Transverse colon (tissue), 4 donors: ENCODE measurements around the gene CACNA1C. TPM values are rescaled to one million over a fixed set of nuclear protein-coding genes. Genes with fewer than 3 reads are reported as not detected.

ENCODE experiments used
- DNase-seq: peaks from one replicate; pipeline ENCODE4 v3.0.0-alpha.2; 2019
- H3K27ac ChIP-seq, 4 donors: fragments of 200-600 bp; sonication (generic); 2 replicates each; pipeline ENCODE4 v1.5.1; 2016 to 2018; ENCODE audit warnings: inconsistent platforms in 4 of 4
- H3K27me3 ChIP-seq: fragments of 200-600 bp; sonication (generic); 2 replicates; pipeline ENCODE4 v1.5.1; 2017; ENCODE audit warnings: inconsistent platforms
- H3K36me3 ChIP-seq, 4 donors: fragments of 200-600 bp; sonication (generic); 2 replicates each; pipeline ENCODE4 v1.5.1; 2017 to 2019; ENCODE audit warnings: inconsistent platforms in 4 of 4
- H3K4me1 ChIP-seq, 4 donors: fragments of 200-600 bp; sonication (generic); 2 replicates each; pipeline ENCODE4 v1.5.1; 2017 to 2020; ENCODE audit warnings: inconsistent platforms in 4 of 4
- H3K4me3 ChIP-seq, 4 donors: fragments of 200-600 bp; sonication (generic); 1 replicate in 1 of 4; 2 replicates in 3 of 4; pipeline versions ENCODE4 v1.5.1 to v1.6.1; 2017 to 2019; ENCODE audit warnings: inconsistent platforms in 4 of 4
- H3K9me3 ChIP-seq, 2 donors: fragments of 200-600 bp; sonication (generic); 2 replicates each; pipeline ENCODE4 v1.5.1; 2017 to 2019; ENCODE audit warnings: inconsistent platforms in 2 of 2
- CTCF ChIP-seq, 5 experiments: fragments of 200-600 bp in 3 of 5; fragments of 450-650 bp in 2 of 5; sonication (generic) in 3 of 5; IDR thresholded peaks; 1 replicate in 2 of 5; 2 replicates in 3 of 5; pipeline ENCODE4 v1.5.1; 2016 to 2017; ENCODE audit warnings: antibody characterized with exemption in 5 of 5, inconsistent platforms in 3 of 5, mild to moderate bottlenecking in 2 of 5, moderate library complexity in 1 of 5
- EP300 ChIP-seq: sonication (generic); formaldehyde crosslinking; IDR thresholded peaks from one replicate; pipeline ENCODE4 v1.6.1; 2017; ENCODE audit warnings: antibody characterized with exemption, low read depth
- POLR2A ChIP-seq: fragments of 450-650 bp; IDR thresholded peaks from one replicate; pipeline ENCODE4 v1.6.1; 2016; ENCODE audit warnings: antibody characterized with exemption, mild to moderate bottlenecking, moderate library complexity
- POLR2AphosphoS5 ChIP-seq, 3 donors: sonication (generic); formaldehyde crosslinking; IDR thresholded peaks; one replicate each; pipeline ENCODE4 v1.6.1; 2016; ENCODE audit warnings: antibody characterized with exemption in 3 of 3
- WGBS, 2 donors: methylation state at CpG; one replicate each; pipeline ENCODE4 v1.1.5; 2018; ENCODE audit warnings: low coverage in 1 of 2; 5-methylcytosine and 5-hydroxymethylcytosine counted together
- in situ Hi-C, 4 donors: fragments of 200-750 bp; cut with MboI; loops; one replicate each; pipeline versions ENCODE4 v1.15.0 to v1.15.1; 2017; ENCODE audit warnings: low sequenced_read_pairs in 3 of 4, low pct_ligation_motif_present in 1 of 4, low pct_unique_long_range_greater_than_20kb in 1 of 4
- intact Hi-C: fragments of 100-400 bp; cut with DNase I; formaldehyde crosslinking; loops from one replicate; pipeline ENCODE4 v1.15.1; 2023; ENCODE audit warnings: low total_unique reads
- total RNA-seq, 4 donors: library from RNA; depleted of rRNA; stranded (reverse); fragments of >200 nt; gene quantifications; one replicate each; pipeline ENCODE4 v1.1.0, GENCODE V29; 2016

The CACNA1C gene
- total RNA-seq, 4 donors from 2014 or later = 18.8 to 35.2 (median 24.8) TPM

- TF ChIP-seq POLR2A (no peak), CTCF (IDR thresholded peaks at IDR 0.05) (no peak), POLR2AphosphoS5 (IDR thresholded peaks at IDR 0.05) (no peak), EP300 (no peak)
- Histone ChIP-seq H3K9me3 (no peaks in the 10 kb centered on the region), H3K27me3 (no peaks in the 10 kb centered on the region), H3K4me3 (no peak overlapping the region), H3K4me1 (peaks cover 11 to 19% (median 17%) of the 10 kb centered on the region in 4 donors), H3K36me3 (no peaks in the 10 kb centered on the region), H3K27ac (peak overlapping the region in 2 of 4 donors; percentile 31 to 50)
- WGBS, 2 donors = 51 to 57% methylated on average over 6 to 7 of the region's 7 CpGs
- no peak for DNase-seq
- in situ Hi-C loops (no loop called here), intact Hi-C loops (no loop called here)
Observed at GRCh38 chr12:2145433-2145998, 92.7 kb downstream of the CACNA1C start.

GRCh38 chr12:2147335-2147734 lies 94.5 kb downstream of the CACNA1C start:
- in situ Hi-C loops = no loop called here
- no peak for DNase-seq
- TF ChIP-seq EP300 (no peak), POLR2AphosphoS5 (IDR thresholded peaks at IDR 0.05) (no peak), CTCF (IDR thresholded peaks at IDR 0.05) (no peak), POLR2A (no peak)
- Histone ChIP-seq H3K27ac (no peak overlapping the region), H3K9me3 (no peaks in the 10 kb centered on the region), H3K4me3 (no peak overlapping the region), H3K36me3 (no peaks in the 10 kb centered on the region), H3K27me3 (no peaks in the 10 kb centered on the region), H3K4me1 (peaks cover 8 to 17% (median 13%) of the 10 kb centered on the region in 4 donors)
- WGBS, 2 donors = 71 to 90% methylated on average over 1 of the region's 1 CpG
- intact Hi-C loops = no loop called here

GRCh38 chr12:2149091-2149490 lies 96.3 kb downstream of the CACNA1C start:
- Histone ChIP-seq H3K36me3 (no peaks in the 10 kb centered on the region), H3K27ac (peak overlapping the region in 1 of 4 donors; percentile 40), H3K27me3 (no peaks in the 10 kb centered on the region), H3K4me1 (peaks cover 16 to 28% (median 19%) of the 10 kb centered on the region in 4 donors), H3K4me3 (no peak overlapping the region), H3K9me3 (no peaks in the 10 kb centered on the region)
- DNase-seq = no peak
- TF ChIP-seq CTCF (IDR thresholded peaks at IDR 0.05) (no peak), EP300 (no peak), POLR2A (no peak), POLR2AphosphoS5 (IDR thresholded peaks at IDR 0.05) (no peak)
- intact Hi-C loops (no loop called here), in situ Hi-C loops (no loop called here)
- WGBS, 2 donors = 66 to 90% methylated on average over 2 to 3 of the region's 3 CpGs

- H3K9me3 ChIP-seq = no peaks in the 10 kb centered on the region
- no peak for DNase-seq
- no peak overlapping the region for H3K27ac ChIP-seq
- H3K4me3 ChIP-seq = no peak overlapping the region
- H3K27me3 ChIP-seq = no peaks in the 10 kb centered on the region
- 86 to 91% methylated on average over 1 to 3 of the region's 3 CpGs for WGBS, 2 donors
- H3K4me1 ChIP-seq = peaks cover 7 to 18% (median 10%) of the 10 kb centered on the region in 4 donors
- intact Hi-C loops (no loop called here), in situ Hi-C loops (no loop called here)
- TF ChIP-seq POLR2A = no peak
- H3K36me3 ChIP-seq = no peaks in the 10 kb centered on the region
Observed at GRCh38 chr12:2150833-2151232, 98.0 kb downstream of the CACNA1C start.

- no peak overlapping the region for H3K27ac ChIP-seq
- 83% methylated on average over 5 of the region's 5 CpGs; no CpG with 5 or more reads in 1 of the 2 donors for WGBS, 2 donors
- no peaks in the 10 kb centered on the region for H3K36me3 ChIP-seq
- H3K9me3 ChIP-seq = no peaks in the 10 kb centered on the region
- H3K4me1 ChIP-seq = peaks cover 7 to 17% (median 9%) of the 10 kb centered on the region in 4 donors
- no peak overlapping the region for H3K4me3 ChIP-seq
- no peaks in the 10 kb centered on the region for H3K27me3 ChIP-seq
- in situ Hi-C loops (no loop called here), intact Hi-C loops (no loop called here)
- TF ChIP-seq POLR2A (no peak), POLR2AphosphoS5 (IDR thresholded peaks at IDR 0.05) (no peak), EP300 (no peak), CTCF (IDR thresholded peaks at IDR 0.05) (no peak)
- DNase-seq = no peak
Observed at GRCh38 chr12:2151391-2151790, 98.6 kb downstream of the CACNA1C start.
